Mesodermal cell (in vitro differentiated cells): Measurements from ENCODE around the gene ANKUB1.

Experiments used
- H3K27ac ChIP-seq: 2 replicates; pipeline ENCODE4 v1.7.0; 2013; ENCODE audit warnings: mild to moderate bottlenecking, low read depth, low read length, moderate library complexity; ENCODE audit not compliant: severe bottlenecking
- H3K36me3 ChIP-seq: 2 replicates; pipeline ENCODE4 v1.7.1; 2013; ENCODE audit warnings: mild to moderate bottlenecking, low read length, moderate library complexity; ENCODE audit not compliant: control insufficient read depth, insufficient read depth
- H3K4me1 ChIP-seq: one replicate; pipeline ENCODE4 v1.7.1; 2013; ENCODE audit warnings: mild to moderate bottlenecking, low read length; ENCODE audit not compliant: insufficient read depth, control insufficient read depth, poor library complexity, severe bottlenecking
- H3K4me3 ChIP-seq: 2 replicates; pipeline ENCODE4 v1.7.0; 2013; ENCODE audit warnings: low read length, control low read depth, mild to moderate bottlenecking; ENCODE audit not compliant: insufficient read depth, poor library complexity, severe bottlenecking; ENCODE audit errors: extremely low read depth
- H3K9me3 ChIP-seq: 2 replicates; pipeline ENCODE4 v1.7.1; 2013; ENCODE audit warnings: mild to moderate bottlenecking, low read length, moderate library complexity; ENCODE audit not compliant: control insufficient read depth
- WGBS, 2 experiments: methylation state at CpG; one replicate each; pipeline ENCODE4 v1.1.5; 2013; ENCODE audit warnings: missing lambda C conversion rate in 2 of 2; ENCODE audit not compliant: insufficient coverage in 2 of 2; 5-methylcytosine and 5-hydroxymethylcytosine counted together

ANKUB1 gene

DNA sequence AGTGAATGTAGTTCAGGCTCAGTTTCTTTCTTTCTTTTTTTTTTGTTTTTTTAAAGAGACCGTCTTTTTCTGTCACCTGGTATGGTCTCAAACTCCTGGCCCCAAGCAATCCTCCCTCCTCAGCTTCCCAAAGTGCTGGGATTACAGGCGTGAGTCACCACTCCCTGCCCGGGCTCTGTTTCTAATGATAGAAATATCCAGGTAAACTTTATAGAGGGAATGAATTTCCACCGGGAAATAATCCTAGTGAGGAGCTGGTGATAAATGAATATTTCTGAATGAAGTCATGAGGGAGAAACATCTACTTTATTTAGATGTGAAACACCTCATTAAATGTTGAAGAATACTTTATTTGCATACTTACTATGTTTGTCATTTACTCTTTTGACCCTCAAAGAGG lies 27.8 kb upstream of the ANKUB1 start:
- H3K4me3 ChIP-seq: no peak overlapping the region
- H3K36me3 ChIP-seq: no peaks in the 10 kb centered on the region
- WGBS, 2 experiments: 70% methylated on average over 4 of the region's 4 CpGs; no CpG with 5 or more reads in 1 of the 2 experiments
- H3K27ac ChIP-seq: no peak overlapping the region
- no peaks in the 10 kb centered on the region for H3K4me1 ChIP-seq
- H3K9me3 ChIP-seq: peaks cover 10% of the 10 kb centered on the region

DNA sequence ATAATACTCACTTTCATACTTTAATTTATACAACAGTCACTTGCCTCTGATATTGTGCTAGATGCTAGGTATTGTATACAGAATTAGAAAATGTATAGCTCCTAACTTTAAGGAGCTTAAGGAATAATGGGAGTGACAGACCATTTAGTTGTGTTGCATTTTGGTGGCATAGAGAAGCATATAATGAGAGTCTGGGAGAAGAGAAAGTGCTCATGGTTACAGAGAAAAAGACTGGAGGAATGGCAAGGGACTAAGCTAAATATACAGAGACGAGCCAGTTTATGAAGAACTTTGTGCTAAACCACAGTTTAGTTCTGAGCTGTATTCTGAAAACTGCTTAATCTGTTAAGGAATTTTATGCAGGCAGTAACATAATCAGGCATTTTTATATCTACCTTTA lies 27.1 kb upstream of the ANKUB1 start:
- 80 to 100% methylated on average over 1 of the region's 1 CpG for WGBS, 2 experiments
- no peak overlapping the region for H3K27ac ChIP-seq
- H3K36me3 ChIP-seq: no peaks in the 10 kb centered on the region
- no peak overlapping the region for H3K4me3 ChIP-seq
- H3K4me1 ChIP-seq: peaks cover 2% of the 10 kb centered on the region
- peaks cover 10% of the 10 kb centered on the region for H3K9me3 ChIP-seq

DNA sequence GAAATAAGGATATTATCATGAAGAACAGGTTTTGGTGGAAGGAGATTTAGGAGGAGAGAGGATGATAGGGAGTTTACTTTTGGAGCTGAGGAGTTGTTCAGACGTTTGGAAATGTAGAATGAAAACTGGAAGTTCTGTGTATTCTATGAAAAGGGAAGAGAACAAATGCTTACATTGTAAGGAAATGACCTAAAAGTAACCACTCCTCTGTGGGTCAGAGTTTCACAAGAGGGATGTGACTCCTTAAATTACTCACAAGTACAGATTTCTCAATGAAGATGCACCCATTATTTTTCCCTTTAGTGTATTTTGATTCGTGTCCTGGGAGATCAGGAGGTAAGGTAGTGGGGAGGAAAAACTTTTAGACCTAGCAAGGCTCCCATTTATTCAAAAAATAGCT lies 24.6 kb upstream of the ANKUB1 start:
- Histone ChIP-seq H3K36me3 (no peaks in the 10 kb centered on the region), H3K4me3 (no peak overlapping the region), H3K9me3 (peaks cover 5% of the 10 kb centered on the region), H3K27ac (no peak overlapping the region), H3K4me1 (peaks cover 8% of the 10 kb centered on the region)
- 67% methylated on average over 1 of the region's 2 CpGs; no CpG with 5 or more reads in 1 of the 2 experiments for WGBS, 2 experiments

DNA sequence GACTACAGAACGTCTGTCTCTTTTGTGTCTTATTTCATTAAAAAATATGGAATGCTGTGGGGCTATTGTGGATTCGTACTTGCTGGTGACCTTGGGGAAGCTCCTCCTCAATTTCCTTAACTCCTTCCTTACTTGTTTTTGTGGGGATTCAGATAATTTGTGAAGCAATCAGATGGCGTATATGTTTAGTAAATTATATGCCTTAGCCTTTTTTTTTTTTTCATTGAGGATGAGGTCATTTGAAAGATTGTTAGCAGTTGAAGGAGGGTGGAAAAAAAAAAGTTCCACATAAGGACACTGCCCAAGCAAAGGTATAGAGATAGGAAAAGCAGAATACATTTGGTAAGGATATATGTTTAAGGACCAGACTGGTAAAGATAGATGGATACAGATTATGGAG lies 24.0 kb upstream of the ANKUB1 start:
- Histone ChIP-seq H3K4me3 (no peak overlapping the region), H3K27ac (no peak overlapping the region), H3K36me3 (no peaks in the 10 kb centered on the region), H3K9me3 (no peaks in the 10 kb centered on the region), H3K4me1 (peaks cover 8% of the 10 kb centered on the region)
- WGBS, 2 experiments: 100% methylated on average over 1 of the region's 3 CpGs; no CpG with 5 or more reads in 1 of the 2 experiments

DNA sequence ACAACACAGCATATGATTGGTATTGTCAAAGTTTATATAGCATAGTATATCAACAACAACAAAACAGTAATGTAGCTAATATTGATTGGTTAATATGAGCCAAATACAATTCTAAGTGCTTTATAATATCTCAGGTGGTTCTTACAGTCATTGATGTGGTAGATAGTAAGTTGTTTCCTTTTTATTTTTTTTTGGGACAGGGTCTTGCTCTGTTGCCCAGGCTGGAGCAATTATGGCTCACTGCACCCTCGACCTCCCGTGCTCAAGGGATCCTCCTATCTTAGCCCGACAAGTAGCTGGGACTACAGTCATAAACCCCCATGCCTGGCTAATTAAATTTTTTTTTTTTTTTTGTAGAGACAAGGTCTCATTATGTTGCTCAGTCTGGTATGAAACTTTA lies 23.4 kb upstream of the ANKUB1 start:
- Histone ChIP-seq H3K4me1 (peaks cover 8% of the 10 kb centered on the region), H3K36me3 (no peaks in the 10 kb centered on the region), H3K27ac (no peak overlapping the region), H3K9me3 (no peaks in the 10 kb centered on the region), H3K4me3 (no peak overlapping the region)
- WGBS, 2 experiments: 65 to 80% methylated on average over 2 to 3 of the region's 3 CpGs

DNA sequence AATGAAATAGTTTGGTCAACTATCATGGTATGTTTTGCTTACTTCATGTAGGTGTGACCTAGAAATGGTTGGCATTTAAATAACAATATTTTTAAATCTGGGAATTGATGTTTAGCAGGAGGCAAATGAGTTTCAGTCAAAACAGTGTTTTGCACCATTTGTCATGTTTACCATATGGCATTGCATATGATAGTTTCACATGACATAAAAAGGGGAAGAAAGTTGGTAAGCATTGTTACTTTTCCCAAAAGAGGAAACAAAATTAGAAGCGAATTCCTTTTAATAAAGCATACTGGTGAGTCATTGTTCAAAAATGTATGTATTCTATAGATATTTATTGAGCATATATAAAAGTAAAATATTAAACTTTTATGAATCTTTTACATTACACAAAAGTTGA lies 23.0 kb upstream of the ANKUB1 start:
- Histone ChIP-seq H3K9me3 (no peaks in the 10 kb centered on the region), H3K36me3 (no peaks in the 10 kb centered on the region), H3K4me1 (peaks cover 8% of the 10 kb centered on the region), H3K27ac (no peak overlapping the region), H3K4me3 (no peak overlapping the region)
- WGBS, 2 experiments: no CpG with 5 or more reads among the region's 1 CpG

DNA sequence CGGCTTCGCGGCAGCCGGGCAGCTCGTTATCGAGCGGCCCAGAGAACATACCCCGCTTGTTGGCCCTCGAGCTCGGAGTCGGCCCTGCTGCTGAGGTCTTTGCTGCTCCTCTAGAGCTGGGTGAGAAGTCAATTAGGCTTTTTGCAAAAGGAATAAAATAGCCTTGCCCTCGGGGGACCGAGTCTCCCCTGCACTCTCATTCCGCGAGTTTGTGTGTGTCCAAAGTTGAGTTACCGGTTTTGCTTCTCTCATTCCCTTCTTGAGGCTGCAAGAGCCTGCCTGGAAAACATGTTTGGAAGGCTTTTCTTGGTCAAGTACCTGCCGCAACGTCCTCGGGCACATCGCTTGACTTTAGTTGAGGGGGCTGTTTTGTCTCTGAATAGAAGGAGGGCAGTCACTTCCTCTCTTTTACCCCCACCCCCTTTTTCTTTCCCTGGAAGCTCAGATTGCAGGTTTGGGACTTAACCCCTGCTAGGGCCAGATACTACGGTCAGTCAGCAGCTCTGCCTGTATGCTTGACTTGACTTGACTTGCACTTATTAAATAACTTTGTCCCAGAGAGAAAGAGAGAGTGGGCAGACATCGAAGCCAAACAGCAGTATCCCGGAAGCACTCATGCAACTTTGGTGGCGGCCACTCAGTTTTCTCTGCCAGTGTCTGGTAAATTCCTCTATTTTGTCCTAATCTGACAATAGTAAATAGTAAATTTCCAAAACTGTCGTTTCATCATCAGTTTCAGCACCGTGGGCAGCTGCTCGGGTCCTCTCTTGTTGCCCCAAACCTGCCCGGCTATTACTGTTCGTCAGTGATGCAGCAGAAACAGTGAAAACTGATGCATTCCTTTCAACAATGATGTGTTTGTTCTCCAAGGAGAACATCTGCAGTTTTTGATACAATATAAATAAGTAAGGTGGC lies 21.3 kb upstream of the ANKUB1 start:
- H3K4me3 ChIP-seq: peak overlapping the region; percentile 77
- 1% methylated on average over 16 to 26 of the region's 29 CpGs for WGBS, 2 experiments
- no peaks in the 10 kb centered on the region for H3K36me3 ChIP-seq
- H3K9me3 ChIP-seq: no peaks in the 10 kb centered on the region
- H3K4me1 ChIP-seq: peaks cover 8% of the 10 kb centered on the region
- peak overlapping the region; percentile 85 for H3K27ac ChIP-seq

DNA sequence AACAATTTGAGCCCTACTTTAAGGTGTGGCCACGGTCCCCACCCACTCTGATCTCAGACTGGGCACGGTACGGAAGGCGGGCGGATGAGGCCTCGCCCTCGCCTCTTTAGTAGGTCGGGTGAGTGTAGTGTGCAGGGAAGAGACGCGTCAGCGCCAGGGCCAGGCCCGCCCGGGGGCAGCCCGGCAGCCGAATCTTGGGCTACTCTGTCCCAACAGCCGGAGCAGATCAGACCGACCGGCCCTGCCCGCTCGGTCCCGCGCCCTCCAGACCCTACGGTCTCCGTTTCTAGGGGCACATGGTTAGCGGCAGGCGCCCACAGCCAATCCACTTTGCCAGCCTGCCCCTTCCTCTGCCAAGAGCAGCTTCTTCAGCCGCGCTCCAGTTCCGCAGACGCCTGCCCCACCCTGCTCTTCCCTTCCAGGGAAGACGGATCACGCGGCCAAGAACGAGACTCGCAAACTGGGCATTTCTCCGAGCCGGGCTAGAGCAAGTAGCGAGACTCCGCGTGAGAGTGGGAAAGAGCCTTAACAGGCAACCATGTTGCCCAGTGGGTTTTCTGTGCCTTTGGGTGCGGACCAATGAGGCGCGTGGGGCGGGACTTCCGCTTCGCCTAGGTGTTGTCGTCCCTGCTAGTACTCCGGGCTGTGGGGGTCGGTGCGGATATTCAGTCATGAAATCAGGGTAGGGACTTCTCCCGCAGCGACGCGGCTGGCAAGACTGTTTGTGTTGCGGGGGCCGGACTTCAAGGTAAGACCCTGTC lies 20.4 kb upstream of the ANKUB1 start, which contains the start of gene RNF13:
TSS of gene RNF13 (plus strand) at position 610 of the 761 bp plus-strand sequence. CDS start 32,812 bp downstream, outside the sequence.
- H3K27ac ChIP-seq: peak within 1 kb of the TSS; percentile 85
- no peaks in the 10 kb centered on the region for H3K36me3 ChIP-seq
- peak within 1 kb of the TSS; percentile 77 for H3K4me3 ChIP-seq
- WGBS, 2 experiments: 1% methylated on average over 43 to 51 of the region's 56 CpGs
- H3K9me3 ChIP-seq: no peaks in the 10 kb centered on the region
- peaks cover 8% of the 10 kb centered on the region for H3K4me1 ChIP-seq

DNA sequence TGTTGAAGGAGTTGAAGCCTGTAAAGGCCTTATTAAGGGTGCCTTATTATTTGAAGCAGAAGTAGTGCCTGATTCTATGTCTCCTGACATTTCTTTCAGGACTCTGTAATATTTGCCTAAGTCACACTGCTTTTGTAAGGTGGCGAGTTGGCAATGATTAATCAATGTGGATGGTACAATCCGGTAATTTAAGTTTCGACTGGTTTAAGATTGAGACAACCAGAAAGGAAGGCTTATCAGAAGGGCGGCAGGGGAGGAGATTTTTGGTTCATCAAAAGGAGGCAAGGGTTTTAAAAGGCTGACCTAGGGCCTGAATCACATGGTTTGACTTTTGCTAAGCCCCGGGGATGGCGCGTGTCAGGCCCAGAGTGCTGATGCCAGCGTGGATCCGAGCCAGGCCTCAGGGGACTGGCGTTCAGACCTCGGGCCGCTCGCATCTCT lies 19.8 kb upstream of the ANKUB1 start:
- H3K4me1 ChIP-seq: peaks cover 8% of the 10 kb centered on the region
- H3K4me3 ChIP-seq: peak overlapping the region; percentile 77
- WGBS, 2 experiments: 53 to 57% methylated on average over 11 to 13 of the region's 13 CpGs
- no peaks in the 10 kb centered on the region for H3K9me3 ChIP-seq
- no peaks in the 10 kb centered on the region for H3K36me3 ChIP-seq
- H3K27ac ChIP-seq: peak overlapping the region; percentile 85

DNA sequence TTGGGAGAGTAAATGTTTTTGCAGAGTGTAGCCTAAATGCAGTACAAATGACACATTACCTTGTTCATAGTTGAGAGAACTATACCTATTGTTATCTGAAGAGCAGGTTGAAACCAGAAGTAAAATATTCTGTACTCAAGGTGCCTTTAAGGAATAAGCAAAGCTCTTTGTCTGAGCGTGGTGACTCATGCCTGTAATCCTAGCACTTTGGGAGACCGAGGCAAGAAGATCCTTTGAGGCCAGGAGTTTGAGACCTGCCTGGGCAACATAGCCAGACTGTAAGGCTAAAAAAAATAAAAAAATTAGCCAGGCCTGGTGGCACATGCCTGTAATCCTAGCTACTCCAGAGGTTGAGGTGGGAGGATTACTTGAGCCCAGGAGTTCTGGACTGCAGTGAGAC lies 18.5 kb upstream of the ANKUB1 start:
- Histone ChIP-seq H3K4me3 (no peak overlapping the region), H3K27ac (no peak overlapping the region), H3K4me1 (peaks cover 8% of the 10 kb centered on the region), H3K9me3 (no peaks in the 10 kb centered on the region), H3K36me3 (no peaks in the 10 kb centered on the region)
- WGBS, 2 experiments: 90 to 92% methylated on average over 2 of the region's 2 CpGs
